Measurements from ENCODE around the gene LMTK2. TPM values are rescaled to one million over a fixed set of nuclear protein-coding genes. Genes with fewer than 3 reads are reported as not detected.

LMTK2 gene
- total and polyA plus RNA-seq, 2 donors (not counting 1 experiment from before 2014, with no cell fraction given), result 5.2 to 6.9 TPM

DNA sequence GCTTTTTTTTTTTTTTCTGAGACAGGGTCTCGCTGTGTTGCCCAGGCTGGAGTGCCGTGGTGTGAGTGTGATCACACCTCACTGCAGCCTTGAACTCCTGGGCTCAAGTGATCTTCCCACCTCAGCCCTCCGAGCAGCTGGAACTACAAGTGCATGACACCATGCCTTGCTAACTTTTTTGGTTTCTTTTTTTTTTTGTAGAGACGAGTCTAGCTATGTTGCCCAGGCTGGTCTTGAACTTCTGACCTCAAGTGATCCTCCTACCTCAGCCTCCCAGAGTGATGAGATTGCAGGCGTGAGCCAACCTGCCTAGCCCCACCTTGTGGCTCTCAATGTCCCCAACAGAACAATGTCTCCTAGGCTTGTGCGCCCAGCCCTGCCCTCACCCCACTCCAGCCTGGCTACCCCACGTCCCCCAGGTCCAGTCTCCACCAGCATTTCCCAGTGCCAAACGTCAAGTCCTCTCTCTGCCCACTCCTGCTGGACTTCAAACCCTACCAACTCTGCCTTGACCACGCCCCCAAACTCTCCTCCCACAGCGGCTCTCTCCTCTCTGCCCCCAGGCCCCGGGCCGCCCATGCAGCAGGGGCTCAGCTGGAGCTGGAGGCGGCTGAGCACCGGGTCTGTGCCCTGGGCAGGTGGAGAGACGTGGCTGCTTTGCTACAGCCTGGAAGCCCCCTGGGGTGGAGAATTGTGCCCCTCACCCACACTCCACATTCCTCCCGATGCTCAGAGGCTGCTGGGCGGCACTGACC is 123.5 kb downstream of the LMTK2 start:
- no peak for TF ChIP-seq EZH2 (IDR thresholded peaks at IDR 0.05; ENCODE audit: low read length, missing control alignments)
- TF ChIP-seq, protein P1, sequence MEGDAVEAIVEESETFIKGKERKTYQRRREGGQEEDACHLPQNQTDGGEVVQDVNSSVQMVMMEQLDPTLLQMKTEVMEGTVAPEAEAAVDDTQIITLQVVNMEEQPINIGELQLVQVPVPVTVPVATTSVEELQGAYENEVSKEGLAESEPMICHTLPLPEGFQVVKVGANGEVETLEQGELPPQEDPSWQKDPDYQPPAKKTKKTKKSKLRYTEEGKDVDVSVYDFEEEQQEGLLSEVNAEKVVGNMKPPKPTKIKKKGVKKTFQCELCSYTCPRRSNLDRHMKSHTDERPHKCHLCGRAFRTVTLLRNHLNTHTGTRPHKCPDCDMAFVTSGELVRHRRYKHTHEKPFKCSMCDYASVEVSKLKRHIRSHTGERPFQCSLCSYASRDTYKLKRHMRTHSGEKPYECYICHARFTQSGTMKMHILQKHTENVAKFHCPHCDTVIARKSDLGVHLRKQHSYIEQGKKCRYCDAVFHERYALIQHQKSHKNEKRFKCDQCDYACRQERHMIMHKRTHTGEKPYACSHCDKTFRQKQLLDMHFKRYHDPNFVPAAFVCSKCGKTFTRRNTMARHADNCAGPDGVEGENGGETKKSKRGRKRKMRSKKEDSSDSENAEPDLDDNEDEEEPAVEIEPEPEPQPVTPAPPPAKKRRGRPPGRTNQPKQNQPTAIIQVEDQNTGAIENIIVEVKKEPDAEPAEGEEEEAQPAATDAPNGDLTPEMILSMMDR (conservative IDR thresholded peaks at IDR 0.05 in 1 of 2, IDR thresholded peaks at IDR 0.05 in 1 of 2; ENCODE audit: low read depth in 1 of 2, low read length in 2 of 2), result no peak
- Histone ChIP-seq H3K4me3 (replicated peaks in 1 of 4; ENCODE audit: control extremely low read depth in 1 of 4, insufficient read depth in 1 of 4, low read depth in 3 of 4, low read length in 4 of 4) (no peak overlapping the region), H2AFZ (ENCODE audit: low read length) (no peak overlapping the region), H3K79me2 (ENCODE audit: control insufficient read depth, insufficient read depth, low read length) (no peaks in the 10 kb centered on the region), H3K9me3 (ENCODE audit: control insufficient read depth, insufficient read depth, low read depth, low read length) (no peaks in the 10 kb centered on the region), H3K4me2 (ENCODE audit: extremely low read depth, insufficient read depth, low read length) (no peak overlapping the region), H3K27ac (ENCODE audit: insufficient read depth, low read length) (no peak overlapping the region), H3K27me3 (ENCODE audit: control insufficient read depth, insufficient read depth, low read length) (no peaks in the 10 kb centered on the region), H3K9ac (ENCODE audit: insufficient read depth, low read length) (no peak overlapping the region), H3K4me1 (ENCODE audit: control insufficient read depth, extremely low read depth, insufficient read depth, low read length) (no peaks in the 10 kb centered on the region), H3K36me3 (ENCODE audit: control insufficient read depth, insufficient read depth, low read length) (peaks cover 3% of the 10 kb centered on the region), H4K20me1 (ENCODE audit: control insufficient read depth, extremely low read depth, insufficient read depth, low read length) (no peaks in the 10 kb centered on the region)
- no peak for DNase-seq (ENCODE audit: low read depth in 2 of 2)

DNA sequence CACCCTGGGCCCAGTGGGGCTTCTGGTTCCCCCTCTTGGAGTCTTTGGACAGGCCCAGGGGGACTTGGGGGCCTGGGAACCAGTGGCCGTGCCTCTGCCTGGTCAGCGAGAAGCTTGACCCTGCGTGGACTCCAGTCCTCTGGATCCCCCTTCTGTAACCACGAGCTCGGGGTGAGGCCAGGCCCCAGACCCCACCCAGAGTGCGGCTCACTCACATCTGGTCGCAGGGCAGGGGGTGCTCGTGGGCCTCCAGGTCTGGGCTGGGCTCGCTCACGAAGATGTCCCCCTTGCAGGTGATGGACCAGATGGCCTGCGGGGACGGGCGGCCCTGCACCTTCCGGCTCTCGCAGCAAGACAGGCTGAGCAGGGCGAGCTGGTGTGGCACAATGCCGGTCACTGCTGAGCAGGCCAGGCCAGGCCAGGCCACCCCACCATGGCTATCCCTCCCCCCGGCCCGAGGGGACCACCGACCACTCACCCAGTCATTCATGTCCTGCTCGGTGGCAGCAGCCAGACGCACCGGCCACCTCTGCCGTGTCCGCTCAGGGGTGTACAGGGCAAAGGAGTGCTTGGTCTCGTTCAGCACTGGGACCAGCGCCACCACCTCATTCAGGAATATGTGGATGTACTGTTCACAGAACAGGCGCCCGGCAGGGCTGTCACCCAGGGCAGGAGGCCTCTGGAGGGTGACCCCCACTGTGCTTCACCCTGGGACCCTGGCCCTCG is 124.2 kb downstream of the LMTK2 start:
- Histone ChIP-seq H3K79me2 (ENCODE audit: control insufficient read depth, insufficient read depth, low read length) (no peaks in the 10 kb centered on the region), H3K36me3 (ENCODE audit: control insufficient read depth, insufficient read depth, low read length) (peaks cover 3% of the 10 kb centered on the region), H3K4me2 (ENCODE audit: extremely low read depth, insufficient read depth, low read length) (no peak overlapping the region), H4K20me1 (ENCODE audit: control insufficient read depth, extremely low read depth, insufficient read depth, low read length) (no peaks in the 10 kb centered on the region), H3K9ac (ENCODE audit: insufficient read depth, low read length) (no peak overlapping the region), H3K27me3 (ENCODE audit: control insufficient read depth, insufficient read depth, low read length) (no peaks in the 10 kb centered on the region), H3K9me3 (ENCODE audit: control insufficient read depth, insufficient read depth, low read depth, low read length) (no peaks in the 10 kb centered on the region), H2AFZ (ENCODE audit: low read length) (no peak overlapping the region), H3K4me1 (ENCODE audit: control insufficient read depth, extremely low read depth, insufficient read depth, low read length) (no peaks in the 10 kb centered on the region), H3K4me3 (replicated peaks in 1 of 4; ENCODE audit: control extremely low read depth in 1 of 4, insufficient read depth in 1 of 4, low read depth in 3 of 4, low read length in 4 of 4) (no peak overlapping the region), H3K27ac (ENCODE audit: insufficient read depth, low read length) (no peak overlapping the region)
- TF ChIP-seq EZH2 (IDR thresholded peaks at IDR 0.05; ENCODE audit: low read length, missing control alignments), result no peak
- TF ChIP-seq, protein P1 (conservative IDR thresholded peaks at IDR 0.05 in 1 of 2, IDR thresholded peaks at IDR 0.05 in 1 of 2; ENCODE audit: low read depth in 1 of 2, low read length in 2 of 2), result no peak
- DNase-seq (ENCODE audit: low read depth in 2 of 2), result no peak

DNA sequence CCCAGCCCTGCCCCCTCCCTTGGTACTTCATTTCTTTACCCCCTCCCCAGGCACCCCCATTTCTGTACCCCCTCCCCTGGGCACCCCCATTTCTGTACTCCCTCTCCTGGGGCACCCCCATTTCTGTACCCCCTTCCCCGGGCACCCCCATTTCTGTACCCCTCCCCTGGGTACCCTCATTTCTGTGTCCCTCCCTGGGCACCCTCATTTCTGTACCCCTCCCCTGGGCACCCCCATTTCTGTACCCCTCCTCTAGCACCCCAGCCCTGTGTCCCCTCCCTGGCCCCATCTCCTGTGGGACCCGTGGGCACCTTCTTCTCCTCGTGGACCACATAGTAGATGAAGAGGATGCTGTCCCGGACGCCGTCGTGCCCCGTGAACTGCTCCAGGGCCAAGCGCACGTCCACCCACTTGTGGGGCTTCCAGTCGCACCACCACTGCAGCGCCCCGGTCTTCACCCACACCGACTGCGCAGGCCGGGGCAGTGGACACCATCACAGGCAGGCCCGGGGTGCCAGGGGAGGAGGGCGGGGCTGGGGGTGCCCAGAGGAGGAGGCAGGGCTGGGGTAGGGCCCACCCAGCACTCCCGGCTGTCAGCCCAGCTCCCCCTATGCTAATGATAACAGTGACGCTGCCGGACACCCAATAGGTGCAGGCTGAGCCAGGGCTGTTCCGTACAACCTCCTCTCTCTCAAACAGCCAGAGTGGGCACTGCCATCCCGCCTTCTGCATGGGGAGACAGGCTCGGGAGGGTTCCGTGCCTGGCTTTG is 125.0 kb downstream of the LMTK2 start:
- DNase-seq (ENCODE audit: low read depth in 2 of 2), result no peak
- Histone ChIP-seq H3K79me2 (ENCODE audit: control insufficient read depth, insufficient read depth, low read length) (no peaks in the 10 kb centered on the region), H4K20me1 (ENCODE audit: control insufficient read depth, extremely low read depth, insufficient read depth, low read length) (no peaks in the 10 kb centered on the region), H3K27ac (ENCODE audit: insufficient read depth, low read length) (no peak overlapping the region), H3K36me3 (ENCODE audit: control insufficient read depth, insufficient read depth, low read length) (peaks cover 3% of the 10 kb centered on the region), H3K9ac (ENCODE audit: insufficient read depth, low read length) (no peak overlapping the region), H3K4me1 (ENCODE audit: control insufficient read depth, extremely low read depth, insufficient read depth, low read length) (no peaks in the 10 kb centered on the region), H3K4me2 (ENCODE audit: extremely low read depth, insufficient read depth, low read length) (no peak overlapping the region), H3K27me3 (ENCODE audit: control insufficient read depth, insufficient read depth, low read length) (no peaks in the 10 kb centered on the region), H2AFZ (ENCODE audit: low read length) (no peak overlapping the region), H3K4me3 (replicated peaks in 1 of 4; ENCODE audit: control extremely low read depth in 1 of 4, insufficient read depth in 1 of 4, low read depth in 3 of 4, low read length in 4 of 4) (no peak overlapping the region), H3K9me3 (ENCODE audit: control insufficient read depth, insufficient read depth, low read depth, low read length) (no peaks in the 10 kb centered on the region)
- TF ChIP-seq EZH2 (IDR thresholded peaks at IDR 0.05; ENCODE audit: low read length, missing control alignments), result no peak
- TF ChIP-seq, protein P1 (conservative IDR thresholded peaks at IDR 0.05 in 1 of 2, IDR thresholded peaks at IDR 0.05 in 1 of 2; ENCODE audit: low read depth in 1 of 2, low read length in 2 of 2), result no peak

Data from fibroblast of lung (primary cell).